Mononuclear cell (primary cell): Measurements from ENCODE around the gene MIXL1. TPM values are rescaled to one million over a fixed set of nuclear protein-coding genes. Genes with fewer than 3 reads are reported as not detected.
"Not testable (repeated sequence)": the region's sequence is repeated elsewhere in the genome, so short reads cannot be mapped to it uniquely, and the experiment has no call there.

Experiments
- H3K27me3 ChIP-seq: 2 replicates; pipeline ENCODE4 v1.6.0; 2011; ENCODE audit warnings: low read length, control low read depth; ENCODE audit not compliant: insufficient read depth
- H3K4me1 ChIP-seq: 2 replicates; pipeline ENCODE4 v1.5.1; 2011; ENCODE audit warnings: mild to moderate bottlenecking, low read length, control low read depth; ENCODE audit not compliant: insufficient read depth
- H3K4me3 ChIP-seq: 2 replicates; pipeline ENCODE4 v1.5.1; 2011; ENCODE audit warnings: mild to moderate bottlenecking, low read length, moderate library complexity
- H3K9me3 ChIP-seq: 2 replicates; pipeline ENCODE4 v1.5.1; 2011; ENCODE audit warnings: low read depth, mild to moderate bottlenecking, control low read depth, low read length
- total RNA-seq: library from RNA; depleted of rRNA; stranded (reverse); fragments of >200 nt; gene quantifications from one replicate; pipeline ENCODE4 v1.2.3, GENCODE V29; 2012

Gene MIXL1
- not detected for total RNA-seq

DNA sequence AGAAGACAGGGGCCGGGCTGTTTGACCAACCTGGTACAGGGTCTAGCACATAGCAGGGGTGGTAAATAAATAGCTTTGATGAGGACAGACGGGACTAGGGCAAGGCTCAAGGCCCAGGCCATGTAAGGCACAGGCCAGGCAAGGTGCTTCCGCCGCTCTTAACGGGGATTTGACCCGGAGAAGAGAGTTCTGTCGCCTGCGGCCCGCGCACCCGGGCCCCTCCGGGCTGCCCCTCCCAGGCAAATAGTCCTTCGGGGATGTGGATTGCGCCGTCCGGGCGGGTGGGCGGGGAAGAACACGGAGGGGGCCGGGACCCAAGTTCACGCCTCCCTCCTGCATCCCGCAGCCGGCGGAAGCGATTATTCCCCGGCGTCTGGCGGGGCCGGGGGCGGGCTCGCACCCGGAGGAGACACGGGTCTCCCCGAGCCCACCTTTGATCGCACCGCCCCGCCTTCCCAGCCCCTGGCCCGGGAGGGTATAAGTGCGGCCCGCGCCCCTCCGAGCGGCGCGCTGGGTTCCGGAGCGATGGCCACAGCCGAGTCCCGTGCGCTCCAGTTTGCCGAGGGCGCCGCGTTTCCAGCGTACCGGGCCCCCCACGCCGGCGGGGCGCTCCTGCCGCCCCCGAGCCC lies at the start of gene MIXL1:
TSS of gene MIXL1 (plus strand) at position 508 of the 629 bp plus-strand sequence. CDS start at position 526, 18 bp downstream.
- Histone ChIP-seq H3K9me3 (no peaks in the 10 kb centered on the region), H3K27me3 (peaks cover 11% of the 10 kb centered on the region), H3K4me3 (peak within 1 kb of the TSS; percentile 23), H3K4me1 (peaks cover 6% of the 10 kb centered on the region)

DNA sequence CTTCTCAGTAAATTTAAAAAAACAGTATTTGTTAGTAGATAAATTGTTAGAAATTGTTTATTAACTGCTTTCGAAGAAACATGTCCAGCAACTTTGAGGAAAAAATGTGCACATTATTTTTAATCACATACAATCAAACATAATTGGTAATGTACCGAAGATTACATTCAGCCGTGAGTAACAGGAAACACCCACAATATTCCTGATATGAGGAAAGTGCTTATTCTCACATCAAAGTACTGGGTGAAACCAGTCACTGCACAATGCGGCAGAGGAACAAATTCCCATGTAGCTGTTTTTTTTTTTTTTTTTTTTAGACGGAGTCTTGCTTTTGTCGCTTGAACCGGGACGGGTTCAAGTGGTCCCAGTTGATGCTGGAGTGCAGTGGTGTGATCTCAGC lies 46.6 kb upstream of the MIXL1 start:
- H3K4me3 ChIP-seq = no peak overlapping the region
- H3K9me3 ChIP-seq = no peaks in the 10 kb centered on the region
- peaks cover 6% of the 10 kb centered on the region for H3K4me1 ChIP-seq
- H3K27me3 ChIP-seq = no peaks in the 10 kb centered on the region

DNA sequence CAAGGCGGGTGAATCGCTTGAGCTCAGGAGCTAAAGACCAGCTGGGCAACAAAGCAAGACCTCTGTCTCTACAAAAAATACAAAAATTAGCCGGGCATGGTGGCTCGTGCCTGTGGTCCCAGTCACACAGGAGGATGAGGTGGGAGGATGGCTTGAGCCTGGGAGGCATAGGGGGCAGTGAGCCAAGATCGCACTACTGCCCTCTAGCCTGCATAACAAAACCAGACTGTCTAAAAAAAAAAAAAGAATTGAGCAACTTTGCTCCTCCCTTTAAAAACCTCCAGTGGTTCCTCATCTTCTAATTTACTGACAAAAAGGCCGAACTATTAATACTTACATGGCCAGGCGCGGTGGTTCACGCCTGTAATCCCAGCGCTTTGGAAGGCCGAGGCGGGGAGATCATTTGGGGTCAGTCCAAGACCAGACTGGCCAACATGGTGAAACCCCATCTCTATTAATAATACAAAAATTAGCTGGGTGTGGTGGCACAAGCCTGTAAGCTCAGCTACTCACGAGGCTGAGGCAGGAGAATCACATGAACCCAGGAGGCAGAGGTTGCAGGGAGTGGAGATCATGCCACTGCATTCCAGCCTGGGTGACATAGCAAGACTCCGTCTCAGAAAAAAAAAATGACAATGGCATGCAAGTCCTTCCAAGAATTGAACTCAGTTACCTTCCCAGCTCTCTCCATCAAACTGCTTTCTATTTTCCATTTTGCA lies 41.3 kb upstream of the MIXL1 start:
- no peak overlapping the region for H3K4me3 ChIP-seq
- no peaks in the 10 kb centered on the region for H3K27me3 ChIP-seq
- H3K9me3 ChIP-seq = no peaks in the 10 kb centered on the region
- peaks cover 47% of the 10 kb centered on the region for H3K4me1 ChIP-seq

DNA sequence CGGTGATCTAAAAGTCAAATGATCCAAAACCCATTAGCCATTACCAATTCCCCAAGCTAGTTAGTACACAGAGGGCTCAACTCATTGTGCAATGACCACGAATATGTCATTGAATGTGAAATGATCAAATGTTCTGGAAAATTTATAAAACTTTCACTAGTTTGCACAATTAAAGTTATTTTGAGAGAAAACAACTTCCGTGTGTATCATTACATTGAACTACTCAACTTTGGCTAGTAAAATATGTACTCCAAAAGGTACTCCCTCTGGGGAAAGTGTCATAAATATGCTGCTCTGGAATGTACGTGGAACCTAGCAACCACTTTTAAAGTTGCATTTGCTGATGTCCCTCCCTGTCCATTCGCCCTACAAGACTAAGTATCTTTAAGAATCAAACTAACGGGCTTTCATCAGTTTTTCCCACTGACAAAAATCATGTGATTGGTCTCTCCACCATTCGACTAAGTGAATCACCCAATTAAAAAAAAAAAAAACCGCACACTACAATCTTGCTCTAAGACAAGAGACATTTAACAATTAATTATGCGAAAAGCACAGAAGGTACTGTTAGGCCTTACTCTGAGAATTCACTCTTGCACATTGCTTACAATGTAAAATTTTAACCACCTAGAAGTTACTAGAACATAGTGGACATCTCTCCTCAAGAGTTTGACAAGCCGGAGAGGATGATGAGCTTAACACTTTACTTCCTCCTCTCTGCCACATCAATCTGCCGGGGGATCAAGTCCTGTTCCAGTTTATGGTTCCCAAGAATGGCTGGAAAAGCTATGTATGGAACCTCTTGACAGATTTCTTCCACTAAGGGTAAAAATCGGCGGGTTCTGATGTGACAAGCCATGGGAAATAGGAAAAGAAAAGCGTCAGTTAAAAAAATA lies 38.1 kb upstream of the MIXL1 start:
- peaks cover 49% of the 10 kb centered on the region for H3K4me1 ChIP-seq
- H3K4me3 ChIP-seq = peak overlapping the region; percentile 82
- H3K27me3 ChIP-seq = no peaks in the 10 kb centered on the region
- H3K9me3 ChIP-seq = no peaks in the 10 kb centered on the region

DNA sequence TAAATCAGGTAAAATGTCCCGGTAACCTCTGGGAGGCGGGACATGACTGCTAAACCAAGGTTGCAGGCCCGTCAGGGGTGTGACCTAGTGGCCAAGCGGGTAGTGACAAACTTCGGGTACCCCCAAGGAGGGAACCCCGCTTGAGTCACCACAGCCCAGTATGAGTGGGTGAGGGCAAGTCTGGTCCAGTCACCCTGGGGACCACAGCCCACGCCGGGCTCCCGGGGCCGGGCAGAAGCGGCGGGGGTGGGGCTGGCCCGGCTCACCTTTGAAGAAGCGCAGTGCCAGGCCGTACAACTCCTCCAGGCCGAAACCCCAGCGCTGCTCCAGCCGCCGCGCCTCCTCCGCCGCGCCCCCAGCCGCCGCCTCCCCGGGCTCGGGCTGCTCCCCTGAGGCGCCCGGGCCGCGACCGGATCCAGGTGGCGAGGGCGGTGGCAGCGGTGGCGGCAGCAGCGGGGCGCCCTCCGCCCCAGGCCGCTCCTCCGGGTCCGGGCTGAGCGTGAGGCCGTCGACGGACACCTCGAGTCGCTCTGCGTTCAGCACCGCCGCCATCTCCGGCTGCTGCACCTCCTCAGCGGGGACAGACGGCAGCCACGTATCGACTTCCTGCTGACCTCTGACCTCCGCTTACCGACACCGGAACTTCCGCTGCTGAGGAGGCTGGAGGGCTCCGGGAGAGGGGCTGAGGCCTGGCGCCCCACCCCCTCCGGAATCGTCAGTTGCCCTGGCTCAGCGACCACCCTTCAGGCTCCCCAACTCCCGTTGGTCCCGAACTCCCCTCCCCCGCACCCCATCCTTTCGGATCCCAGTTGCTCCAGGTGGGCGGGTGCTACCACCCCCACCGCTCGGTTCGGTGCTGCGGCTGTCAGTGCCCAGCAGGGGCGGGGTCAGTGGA lies 37.1 kb upstream of the MIXL1 start, which contains the start of gene ACBD3:
TSS of gene ACBD3 (minus strand) at position 618 of the 895 bp plus-strand sequence. CDS start at position 552, 66 bp downstream.
- peak within 1 kb of the TSS; percentile 82 for H3K4me3 ChIP-seq
- H3K9me3 ChIP-seq = no peaks in the 10 kb centered on the region
- H3K27me3 ChIP-seq = no peaks in the 10 kb centered on the region
- peaks cover 49% of the 10 kb centered on the region for H3K4me1 ChIP-seq

DNA sequence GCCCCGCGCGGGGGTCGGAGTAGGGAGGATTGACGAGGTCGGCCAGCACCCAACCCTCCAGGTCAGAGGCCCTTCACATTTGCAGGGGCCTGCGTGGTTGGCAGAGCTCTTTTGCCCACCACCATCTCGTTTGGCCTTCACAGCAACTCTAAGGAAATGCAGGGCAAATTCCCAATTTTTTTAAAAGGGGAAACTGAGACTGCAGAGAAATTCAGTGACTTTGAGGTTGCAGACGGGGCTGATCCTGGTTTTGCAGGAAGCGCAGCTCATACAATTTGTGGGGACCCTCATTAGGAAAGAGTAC lies 36.5 kb upstream of the MIXL1 start:
- no peaks in the 10 kb centered on the region for H3K9me3 ChIP-seq
- peaks cover 45% of the 10 kb centered on the region for H3K4me1 ChIP-seq
- peak overlapping the region; percentile 82 for H3K4me3 ChIP-seq
- no peaks in the 10 kb centered on the region for H3K27me3 ChIP-seq

DNA sequence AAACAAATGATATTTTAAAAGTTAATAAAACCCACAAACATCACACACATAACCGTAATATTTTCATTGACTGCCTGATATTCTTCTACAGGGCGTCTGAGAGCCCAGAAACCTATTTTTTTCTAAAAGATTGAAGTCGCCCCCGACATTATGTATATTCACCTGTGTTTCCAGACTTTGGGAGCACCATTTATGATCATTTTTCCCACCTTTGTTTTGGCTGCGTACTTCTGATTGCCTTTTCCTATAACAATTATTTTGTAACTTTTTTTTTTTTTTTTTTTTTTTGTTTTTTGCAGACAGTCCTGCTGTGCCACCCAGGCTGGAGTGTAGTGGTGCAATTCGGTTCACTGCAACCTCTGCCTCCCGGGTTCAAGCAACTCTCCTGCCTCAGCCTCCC lies 36.1 kb upstream of the MIXL1 start:
- no peak overlapping the region for H3K4me3 ChIP-seq
- no peaks in the 10 kb centered on the region for H3K9me3 ChIP-seq
- peaks cover 41% of the 10 kb centered on the region for H3K4me1 ChIP-seq
- H3K27me3 ChIP-seq = no peaks in the 10 kb centered on the region

DNA sequence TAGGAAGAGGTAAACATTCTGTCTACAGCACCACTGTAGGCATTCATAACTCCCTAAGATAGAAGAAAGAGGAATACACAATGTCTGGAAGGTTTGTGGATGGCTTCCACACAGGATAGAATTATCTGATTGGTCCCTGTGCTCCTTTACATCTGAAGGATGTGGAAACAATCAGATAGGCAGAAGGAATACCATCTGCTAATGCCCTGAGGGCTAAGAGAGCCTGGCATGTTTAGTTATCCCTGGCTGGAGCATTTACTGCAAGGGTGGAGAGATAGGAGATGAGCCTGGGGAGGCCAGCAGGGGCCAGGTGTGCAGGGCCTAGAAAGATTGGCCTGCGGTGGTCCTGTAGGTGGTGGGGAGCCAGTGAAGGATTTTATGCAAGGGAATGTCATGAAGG lies 28.3 kb upstream of the MIXL1 start:
- no peaks in the 10 kb centered on the region for H3K27me3 ChIP-seq
- H3K9me3 ChIP-seq = no peaks in the 10 kb centered on the region

DNA sequence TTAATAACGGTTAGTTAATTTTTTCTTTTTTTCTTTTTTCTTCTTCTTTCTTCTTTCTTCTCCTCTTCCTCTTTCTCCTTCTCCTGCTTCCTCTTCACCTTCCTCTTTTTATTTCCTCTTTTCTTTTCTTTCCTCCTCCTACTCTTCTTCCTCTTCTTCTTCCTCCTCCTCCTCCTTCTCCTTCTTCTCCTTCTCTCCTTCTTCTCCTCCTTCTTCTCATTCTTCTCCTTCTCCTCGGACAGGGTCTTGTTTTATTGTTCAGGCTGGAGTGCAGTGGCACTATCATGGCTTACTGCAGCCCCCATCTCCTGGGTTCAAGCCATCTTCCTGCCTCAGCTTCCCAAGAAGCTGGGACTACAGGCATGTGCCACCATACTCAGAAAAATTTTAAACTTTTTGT lies 23.5 kb upstream of the MIXL1 start:
- Histone ChIP-seq H3K9me3 (no peaks in the 10 kb centered on the region), H3K27me3 (no peaks in the 10 kb centered on the region), H3K4me1 (peaks cover 7% of the 10 kb centered on the region), H3K4me3 (no peak overlapping the region)

More for the DNA sequence above, 28.3 kb upstream of the MIXL1 start:
- H3K4me3 ChIP-seq = no peak overlapping the region
- peaks cover 7% of the 10 kb centered on the region for H3K4me1 ChIP-seq

DNA sequence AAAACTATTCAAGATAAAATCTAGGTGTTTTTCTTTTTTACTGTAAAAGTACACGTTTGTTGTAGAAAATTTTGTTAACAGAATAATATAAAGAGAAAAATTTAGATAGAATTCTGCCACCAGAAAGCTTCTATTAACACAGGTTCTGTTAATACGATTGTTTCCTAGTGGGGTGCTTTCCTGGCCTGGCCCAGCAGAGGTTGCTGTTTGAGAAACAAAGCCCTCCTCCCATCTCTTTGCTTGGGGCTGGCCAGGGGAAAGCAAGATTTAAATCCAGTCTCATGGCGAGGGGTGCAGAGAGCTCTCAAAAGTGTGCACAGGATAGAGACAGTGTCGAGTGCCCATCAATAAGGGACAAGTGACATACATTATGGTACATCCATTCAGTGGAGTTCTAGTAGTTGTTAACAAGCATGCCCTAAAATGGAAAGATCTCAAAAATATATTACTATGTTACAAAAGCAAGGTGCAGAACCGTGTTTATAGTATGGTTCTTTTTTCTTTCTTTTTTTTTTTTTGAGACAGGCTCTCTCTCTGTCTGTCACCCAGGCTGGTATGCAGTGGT lies 22.4 kb upstream of the MIXL1 start:
- Histone ChIP-seq H3K4me1 (peaks cover 7% of the 10 kb centered on the region), H3K9me3 (no peaks in the 10 kb centered on the region), H3K27me3 (no peaks in the 10 kb centered on the region), H3K4me3 (no peak overlapping the region)

DNA sequence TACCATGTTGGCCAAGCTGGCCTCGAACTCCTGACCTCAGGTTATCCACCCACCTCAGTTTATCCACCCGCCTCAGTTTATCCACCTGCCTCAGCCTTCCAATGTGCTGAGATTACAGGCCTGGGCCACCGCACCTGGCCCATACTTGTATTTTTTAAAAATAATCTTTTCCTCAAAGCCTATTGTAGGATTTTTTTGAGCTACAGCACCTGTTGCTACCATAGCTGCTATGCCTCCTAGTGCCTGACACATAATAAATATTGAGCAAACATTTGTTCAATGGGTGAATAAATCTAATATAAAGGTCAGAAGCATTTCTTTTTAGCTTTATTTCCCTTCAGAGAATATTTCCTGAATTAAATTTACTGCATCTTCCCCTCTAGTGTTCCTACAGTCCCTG lies 21.2 kb upstream of the MIXL1 start:
- Histone ChIP-seq H3K9me3 (no peaks in the 10 kb centered on the region), H3K4me1 (peaks cover 7% of the 10 kb centered on the region), H3K4me3 (no peak overlapping the region), H3K27me3 (no peaks in the 10 kb centered on the region)

DNA sequence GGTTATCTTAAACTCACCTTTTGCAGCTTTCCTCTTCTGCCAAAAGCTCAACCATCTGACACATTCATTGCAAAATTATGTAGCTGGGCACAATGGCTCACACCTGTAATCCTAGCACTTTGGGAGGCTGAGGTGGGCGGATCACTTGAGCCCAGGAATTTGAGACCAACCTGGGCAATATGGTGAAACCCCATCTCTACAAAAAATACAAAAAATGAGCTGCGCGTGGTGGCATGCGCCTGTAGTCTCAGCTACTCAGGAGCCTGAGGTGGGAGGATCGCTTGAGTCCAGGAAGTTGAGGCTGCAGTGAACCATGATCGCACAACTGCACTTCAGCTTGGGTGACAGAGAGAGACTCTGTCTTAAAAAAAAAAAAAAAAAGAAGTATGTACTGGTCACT lies 20.8 kb upstream of the MIXL1 start:
- not testable (repeated sequence) for H3K9me3 ChIP-seq, H3K27me3 ChIP-seq, H3K4me1 ChIP-seq, H3K4me3 ChIP-seq

DNA sequence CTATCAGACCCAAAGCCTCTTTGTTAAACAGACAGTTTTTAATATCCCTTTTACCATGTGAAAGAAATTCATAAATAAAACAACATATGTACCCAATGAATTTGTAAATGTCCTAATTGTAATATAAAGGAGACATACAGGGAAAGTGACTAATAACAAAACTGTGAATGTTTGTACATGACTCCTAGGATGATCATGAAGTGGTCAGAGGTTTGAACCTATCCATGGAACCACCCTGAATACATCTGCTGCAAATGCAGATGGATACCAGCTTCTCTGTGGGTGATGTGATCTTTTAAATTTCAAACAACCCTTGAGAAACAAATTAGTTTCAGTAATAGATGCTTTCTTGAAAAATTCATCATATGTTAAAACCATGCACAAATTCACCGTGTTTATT lies 20.2 kb upstream of the MIXL1 start:
- Histone ChIP-seq H3K4me1 (peaks cover 7% of the 10 kb centered on the region), H3K27me3 (no peaks in the 10 kb centered on the region), H3K4me3 (no peak overlapping the region)

DNA sequence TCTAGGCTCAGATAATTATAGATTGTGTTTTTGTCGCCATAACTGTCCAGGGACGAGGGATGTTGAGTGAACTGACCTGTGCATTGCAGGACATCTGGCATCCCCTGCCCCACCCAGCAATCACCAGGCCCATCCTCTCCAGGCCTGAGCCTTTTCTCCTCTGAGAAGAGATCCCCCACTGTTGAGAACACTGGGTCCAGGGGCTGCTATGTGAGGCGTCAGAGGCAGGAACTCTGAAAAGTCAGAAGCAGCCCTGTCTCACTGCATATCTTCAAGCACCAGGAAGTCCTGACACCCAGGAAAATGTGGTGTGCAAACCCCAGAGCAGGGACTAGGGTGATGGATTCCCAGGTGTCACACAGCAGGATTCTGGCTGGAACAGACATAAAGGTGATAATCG lies 19.8 kb upstream of the MIXL1 start:
- H3K4me3 ChIP-seq = no peak overlapping the region
- H3K4me1 ChIP-seq = peaks cover 7% of the 10 kb centered on the region
- no peaks in the 10 kb centered on the region for H3K9me3 ChIP-seq
- H3K27me3 ChIP-seq = no peaks in the 10 kb centered on the region

More for the DNA sequence above, 20.2 kb upstream of the MIXL1 start:
- no peaks in the 10 kb centered on the region for H3K9me3 ChIP-seq
